OCI-LY7 (cell line): ENCODE measurements around the gene ICAM2.

Experiments
- EZH2phosphoT487 ChIP-seq: fragments of 200-600 bp; sonication (generic); IDR thresholded peaks from 2 replicates; pipeline ENCODE4 v1.6.1; 2018; ENCODE audit warnings: low read depth, borderline replicate concordance, mild to moderate bottlenecking, mixed run types, antibody characterized with exemption, low read length, moderate library complexity, mixed read lengths
- TF ChIP-seq, protein P1 (sequence below): fragments of 200-600 bp; sonication (generic); conservative IDR thresholded peaks from 2 replicates; pipeline ENCODE4 v1.5.1; 2014; ENCODE audit warnings: mild to moderate bottlenecking, antibody characterized with exemption, low read length, moderate library complexity, mixed read lengths

DNA sequence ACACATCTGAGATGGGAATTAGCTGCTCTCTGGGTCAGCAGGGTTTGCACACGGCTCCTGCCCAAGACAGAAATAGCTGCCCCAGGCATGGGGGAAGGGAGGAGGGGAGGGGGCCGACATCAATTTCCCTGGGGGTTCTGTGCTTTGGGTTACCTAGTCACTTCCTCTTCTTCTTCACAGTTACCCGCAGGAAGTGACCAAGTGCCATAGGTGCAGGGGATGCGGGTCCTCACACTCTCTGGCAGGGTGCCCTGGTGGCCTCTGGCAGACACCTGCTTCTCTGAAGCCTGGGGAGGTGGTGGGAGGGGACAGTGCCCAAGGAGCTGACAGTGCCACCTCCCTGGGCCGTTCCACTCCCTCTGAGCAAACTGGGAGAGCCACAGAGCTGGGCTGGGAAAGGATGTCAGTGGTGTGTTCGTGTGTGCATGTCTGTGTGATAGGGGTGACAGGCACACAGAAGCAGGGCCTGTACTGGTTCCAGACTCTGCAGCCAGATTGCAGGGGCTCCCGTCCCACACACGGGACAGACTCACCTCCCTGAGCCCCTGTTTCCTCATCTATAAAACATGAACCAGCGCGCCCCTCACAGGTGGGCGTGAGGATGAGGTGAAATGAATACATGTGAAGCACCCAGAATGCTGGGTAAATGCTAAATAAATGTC, 65.9 kb downstream of the ICAM2 start:
- no peak for TF ChIP-seq EZH2phosphoT487
- TF ChIP-seq, protein P1, sequence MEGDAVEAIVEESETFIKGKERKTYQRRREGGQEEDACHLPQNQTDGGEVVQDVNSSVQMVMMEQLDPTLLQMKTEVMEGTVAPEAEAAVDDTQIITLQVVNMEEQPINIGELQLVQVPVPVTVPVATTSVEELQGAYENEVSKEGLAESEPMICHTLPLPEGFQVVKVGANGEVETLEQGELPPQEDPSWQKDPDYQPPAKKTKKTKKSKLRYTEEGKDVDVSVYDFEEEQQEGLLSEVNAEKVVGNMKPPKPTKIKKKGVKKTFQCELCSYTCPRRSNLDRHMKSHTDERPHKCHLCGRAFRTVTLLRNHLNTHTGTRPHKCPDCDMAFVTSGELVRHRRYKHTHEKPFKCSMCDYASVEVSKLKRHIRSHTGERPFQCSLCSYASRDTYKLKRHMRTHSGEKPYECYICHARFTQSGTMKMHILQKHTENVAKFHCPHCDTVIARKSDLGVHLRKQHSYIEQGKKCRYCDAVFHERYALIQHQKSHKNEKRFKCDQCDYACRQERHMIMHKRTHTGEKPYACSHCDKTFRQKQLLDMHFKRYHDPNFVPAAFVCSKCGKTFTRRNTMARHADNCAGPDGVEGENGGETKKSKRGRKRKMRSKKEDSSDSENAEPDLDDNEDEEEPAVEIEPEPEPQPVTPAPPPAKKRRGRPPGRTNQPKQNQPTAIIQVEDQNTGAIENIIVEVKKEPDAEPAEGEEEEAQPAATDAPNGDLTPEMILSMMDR, result peak; percentile 73
